WTC11 (cell line): Measurements from ENCODE around the gene BEND6. TPM values are rescaled to one million over a fixed set of nuclear protein-coding genes. Genes with fewer than 3 reads are reported as not detected.

Experiments
- ATAC-seq: fragments of 200-7000 bp; cut with Tn5 transposase; 2 replicates; pipeline ENCODE4 v1.10.0; 2021; ENCODE audit warnings: mild to moderate bottlenecking, moderate library complexity
- CTCF ChIA-PET: fragments of 300-600 bp; sonication (Branson Sonifier 250); formaldehyde crosslinking; loops from one replicate; lab custom pipeline; 2021; ENCODE audit warnings: antibody characterized with exemption; lab: Charles Lee
- POLR2A ChIA-PET: fragments of 350-600 bp; sonication (Branson Sonifier 250); formaldehyde crosslinking; loops from one replicate; lab custom pipeline; 2021; ENCODE audit warnings: antibody characterized with exemption; lab: Charles Lee
- DNase-seq: peaks from one replicate; pipeline ENCODE4 v3.0.0; 2021; ENCODE audit warnings: low spot score
- H3K27ac Mint-ChIP-seq: 2 replicates; pipeline ENCODE4 v1.8.0; 2021; ENCODE audit warnings: mixed read lengths
- H3K27me3 Mint-ChIP-seq: 2 replicates; pipeline ENCODE4 v1.8.0; 2021; ENCODE audit warnings: low read depth, mild to moderate bottlenecking, moderate library complexity, mixed read lengths
- H3K36me3 Mint-ChIP-seq: 2 replicates; pipeline ENCODE4 v1.8.0; 2021; ENCODE audit warnings: mixed read lengths
- H3K4me1 Mint-ChIP-seq: 2 replicates; pipeline ENCODE4 v1.8.0; 2022; ENCODE audit warnings: mixed read lengths
- H3K4me3 Mint-ChIP-seq: 2 replicates; pipeline ENCODE4 v1.8.0; 2021; ENCODE audit warnings: mild to moderate bottlenecking, moderate library complexity, mixed read lengths
- H3K9me3 Mint-ChIP-seq: 2 replicates; pipeline ENCODE4 v1.8.0; 2021; ENCODE audit warnings: mixed read lengths
- CREM ChIP-seq: sonication (generic); formaldehyde crosslinking; IDR thresholded peaks from 2 replicates; pipeline ENCODE4 v1.8.1; 2022; ENCODE audit warnings: mild to moderate bottlenecking, missing genetic modification reagents, moderate library complexity
- EMX1 ChIP-seq: fragments of 250-450 bp; sonication (Bioruptor Pico); IDR thresholded peaks from 2 replicates; pipeline ENCODE4 v1.8.0; 2021; ENCODE audit warnings: mild to moderate bottlenecking
- ETV6 ChIP-seq: sonication (generic); formaldehyde crosslinking; IDR thresholded peaks from 2 replicates; pipeline ENCODE4 v1.8.1; 2022; ENCODE audit warnings: mild to moderate bottlenecking, missing genetic modification reagents
- GABPB1 ChIP-seq: sonication (generic); formaldehyde crosslinking; IDR thresholded peaks from 2 replicates; pipeline ENCODE4 v1.8.1; 2023; ENCODE audit warnings: mild to moderate bottlenecking, missing genetic modification reagents
- JAZF1 ChIP-seq: fragments of 250-450 bp; sonication (Bioruptor Pico); IDR thresholded peaks from 2 replicates; pipeline ENCODE4 v1.9.0; 2021; ENCODE audit warnings: moderate library complexity, mild to moderate bottlenecking, inconsistent platforms
- NFYB ChIP-seq: sonication (generic); formaldehyde crosslinking; conservative IDR thresholded peaks from 2 replicates; pipeline ENCODE4 v1.8.0; 2022; ENCODE audit warnings: low read depth, missing genetic modification reagents
- NR2C2 ChIP-seq: sonication (generic); formaldehyde crosslinking; IDR thresholded peaks from 2 replicates; pipeline ENCODE4 v1.8.0; 2022; ENCODE audit warnings: mild to moderate bottlenecking, missing genetic modification reagents
- PRRX2 ChIP-seq: fragments of 250-450 bp; sonication (Bioruptor Pico); IDR thresholded peaks from 2 replicates; pipeline ENCODE4 v1.8.0; 2021; ENCODE audit warnings: mild to moderate bottlenecking
- RORB ChIP-seq: fragments of 250-450 bp; sonication (Bioruptor Pico); IDR thresholded peaks from 2 replicates; pipeline ENCODE4 v1.9.0; 2021; ENCODE audit warnings: mild to moderate bottlenecking
- SOX15 ChIP-seq: fragments of 250-450 bp; sonication (Bioruptor Pico); IDR thresholded peaks from 2 replicates; pipeline ENCODE4 v1.9.0; 2021; ENCODE audit warnings: mild to moderate bottlenecking
- SP1 ChIP-seq: sonication (generic); formaldehyde crosslinking; conservative IDR thresholded peaks from 2 replicates; pipeline ENCODE4 v1.8.1; 2022; ENCODE audit warnings: missing genetic modification reagents
- ZBTB21 ChIP-seq: sonication (generic); formaldehyde crosslinking; IDR thresholded peaks from 2 replicates; pipeline ENCODE4 v1.8.1; 2023; ENCODE audit warnings: mild to moderate bottlenecking, missing genetic modification reagents, borderline replicate concordance
- ZNF232 ChIP-seq: sonication (generic); formaldehyde crosslinking; IDR thresholded peaks from 2 replicates; pipeline ENCODE4 v1.8.0; 2022; ENCODE audit warnings: mild to moderate bottlenecking, missing genetic modification reagents
- ZNF317 ChIP-seq: sonication (generic); formaldehyde crosslinking; IDR thresholded peaks from 2 replicates; pipeline ENCODE4 v1.8.1; 2023; ENCODE audit warnings: low read depth, mild to moderate bottlenecking, moderate library complexity, missing genetic modification reagents, borderline replicate concordance
- ZNF416 ChIP-seq: fragments of 250-450 bp; sonication (Bioruptor Pico); IDR thresholded peaks from 2 replicates; pipeline ENCODE4 v1.9.0; 2021; ENCODE audit warnings: mild to moderate bottlenecking, inconsistent platforms
- total RNA-seq: library from RNA; stranded (reverse); gene quantifications from 3 replicates; pipeline ENCODE4 v1.2.3, GENCODE V29; 2021
- TF ChIP-seq, protein P1 (sequence below): fragments of 250-450 bp; sonication (Bioruptor Pico); conservative IDR thresholded peaks from 2 replicates; pipeline ENCODE4 v1.9.0; 2021; ENCODE audit warnings: mild to moderate bottlenecking
- TF ChIP-seq, protein P2 (sequence below): sonication (generic); formaldehyde crosslinking; IDR thresholded peaks from 2 replicates; pipeline ENCODE4 v1.8.0; 2022; ENCODE audit warnings: mild to moderate bottlenecking, missing genetic modification reagents
- TF ChIP-seq, protein P3 (sequence below): sonication (generic); formaldehyde crosslinking; IDR thresholded peaks from 2 replicates; pipeline ENCODE4 v1.8.0; 2022; ENCODE audit warnings: mild to moderate bottlenecking, missing genetic modification reagents
- TF ChIP-seq, protein P4 (sequence below): fragments of 250-450 bp; sonication (Bioruptor Pico); IDR thresholded peaks from 2 replicates; pipeline ENCODE4 v1.9.0; 2021; ENCODE audit warnings: mild to moderate bottlenecking
- TF ChIP-seq, protein P5 (sequence below): sonication (generic); formaldehyde crosslinking; IDR thresholded peaks from 2 replicates; pipeline ENCODE4 v1.8.0; 2022; ENCODE audit warnings: mild to moderate bottlenecking, missing genetic modification reagents
- TF ChIP-seq, protein P6 (sequence below): fragments of 250-450 bp; sonication (Bioruptor Pico); IDR thresholded peaks from 2 replicates; pipeline ENCODE4 v1.9.0; 2021; ENCODE audit warnings: mild to moderate bottlenecking

The BEND6 gene
- total RNA-seq, 1 experiment from 2014 or later = 1.5 TPM

DNA sequence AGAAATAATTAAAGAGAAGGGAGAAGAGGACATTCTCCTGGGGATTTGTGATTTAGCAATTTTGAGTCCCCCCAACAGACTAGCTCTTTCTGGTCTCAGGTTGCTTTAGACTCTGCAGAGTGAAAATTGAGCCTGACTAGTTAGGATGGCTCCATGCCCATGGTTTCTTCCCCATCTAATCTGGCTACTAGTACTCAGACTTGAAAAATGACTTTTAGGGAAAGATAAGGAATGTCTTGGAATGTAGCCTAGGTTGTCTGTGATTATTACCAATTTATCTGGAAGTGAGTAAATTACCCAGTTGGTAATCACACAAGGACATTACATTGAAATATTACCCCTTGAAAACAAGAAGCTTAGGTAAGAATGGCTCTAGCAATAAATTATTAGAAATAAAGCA is 4.2 kb downstream of the BEND6 start (continued):
- TF ChIP-seq ZBTB21 (CRISPR knock-in tag) (no peak), PRRX2 (CRISPR knock-in tag) (no peak)

DNA sequence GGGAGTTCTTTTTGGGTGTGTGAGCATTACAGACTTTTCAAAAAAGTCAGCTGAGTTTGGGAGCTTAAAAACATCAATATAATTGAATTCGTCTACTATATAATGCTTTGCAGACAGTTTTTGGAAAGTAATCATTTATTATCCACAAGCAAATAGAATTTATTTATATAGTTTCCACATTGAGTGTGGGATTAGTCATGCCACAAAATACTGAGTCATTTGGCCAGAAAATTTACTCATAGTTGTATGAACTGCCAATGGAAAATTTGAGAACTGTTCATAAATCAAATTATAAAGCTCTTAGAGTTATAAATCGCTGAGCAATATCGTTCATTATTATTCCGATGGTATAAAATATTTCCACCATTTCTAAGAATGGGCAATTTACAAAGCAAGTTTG is 5.0 kb downstream of the BEND6 start:
- Mint-ChIP-seq H3K4me1 (peaks cover 15% of the 10 kb centered on the region), H3K27ac (no peak overlapping the region), H3K27me3 (peaks cover 8% of the 10 kb centered on the region; the same call in 1 of the 2 replicates), H3K4me3 (no peak overlapping the region), H3K36me3 (no peaks in the 10 kb centered on the region), H3K9me3 (no peaks in the 10 kb centered on the region)
- TF ChIP-seq ZNF317 (CRISPR knock-in tag) (no peak), RORB (CRISPR knock-in tag) (no peak), PRRX2 (CRISPR knock-in tag) (no peak), NR2C2 (no peak), SOX15 (CRISPR knock-in tag) (no peak), NFYB (CRISPR knock-in tag) (no peak), JAZF1 (no peak), ZNF416 (CRISPR knock-in tag) (no peak), GABPB1 (no peak), EMX1 (CRISPR knock-in tag) (no peak), SP1 (no peak), CREM (no peak)
- TF ChIP-seq, protein P1, sequence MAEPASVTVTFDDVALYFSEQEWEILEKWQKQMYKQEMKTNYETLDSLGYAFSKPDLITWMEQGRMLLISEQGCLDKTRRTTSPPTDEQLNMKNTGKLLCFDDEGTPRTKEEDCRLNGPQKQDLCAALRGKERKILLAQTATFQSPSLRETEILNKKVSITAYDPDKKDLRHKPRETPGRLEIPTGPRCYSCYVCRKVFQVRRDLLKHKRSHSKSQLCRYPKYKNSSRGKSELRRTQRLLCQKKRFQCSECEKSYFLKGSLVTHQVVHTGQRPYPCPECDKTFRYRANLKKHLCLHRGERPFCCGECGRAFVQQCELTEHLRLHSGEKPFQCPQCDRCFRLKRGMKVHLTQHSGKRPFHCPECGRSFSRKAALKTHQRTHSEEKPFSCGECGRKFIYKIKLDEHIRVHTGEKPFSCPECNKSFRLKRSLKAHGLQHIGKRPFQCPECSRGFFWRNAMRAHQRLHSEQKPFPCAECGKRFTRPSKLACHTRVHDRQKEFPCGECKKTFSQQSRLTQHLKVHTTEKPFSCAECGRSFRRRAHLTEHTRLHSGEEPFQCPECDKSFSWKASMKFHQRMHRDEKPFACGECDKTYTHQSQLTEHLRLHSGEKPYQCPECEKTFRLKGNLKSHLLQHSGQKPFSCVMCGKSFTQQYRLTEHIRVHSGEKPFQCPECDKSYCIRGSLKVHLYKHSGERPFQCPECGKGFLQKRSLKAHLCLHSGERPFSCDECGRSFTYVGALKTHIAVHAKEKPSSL (CRISPR knock-in tag) = no peak
- TF ChIP-seq, protein P2, sequence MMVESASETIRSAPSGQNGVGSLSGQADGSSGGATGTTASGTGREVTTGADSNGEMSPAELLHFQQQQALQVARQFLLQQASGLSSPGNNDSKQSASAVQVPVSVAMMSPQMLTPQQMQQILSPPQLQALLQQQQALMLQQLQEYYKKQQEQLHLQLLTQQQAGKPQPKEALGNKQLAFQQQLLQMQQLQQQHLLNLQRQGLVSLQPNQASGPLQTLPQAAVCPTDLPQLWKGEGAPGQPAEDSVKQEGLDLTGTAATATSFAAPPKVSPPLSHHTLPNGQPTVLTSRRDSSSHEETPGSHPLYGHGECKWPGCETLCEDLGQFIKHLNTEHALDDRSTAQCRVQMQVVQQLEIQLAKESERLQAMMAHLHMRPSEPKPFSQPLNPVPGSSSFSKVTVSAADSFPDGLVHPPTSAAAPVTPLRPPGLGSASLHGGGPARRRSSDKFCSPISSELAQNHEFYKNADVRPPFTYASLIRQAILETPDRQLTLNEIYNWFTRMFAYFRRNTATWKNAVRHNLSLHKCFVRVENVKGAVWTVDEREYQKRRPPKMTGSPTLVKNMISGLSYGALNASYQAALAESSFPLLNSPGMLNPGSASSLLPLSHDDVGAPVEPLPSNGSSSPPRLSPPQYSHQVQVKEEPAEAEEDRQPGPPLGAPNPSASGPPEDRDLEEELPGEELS (CRISPR knock-in tag) = no peak
- TF ChIP-seq, protein P3, sequence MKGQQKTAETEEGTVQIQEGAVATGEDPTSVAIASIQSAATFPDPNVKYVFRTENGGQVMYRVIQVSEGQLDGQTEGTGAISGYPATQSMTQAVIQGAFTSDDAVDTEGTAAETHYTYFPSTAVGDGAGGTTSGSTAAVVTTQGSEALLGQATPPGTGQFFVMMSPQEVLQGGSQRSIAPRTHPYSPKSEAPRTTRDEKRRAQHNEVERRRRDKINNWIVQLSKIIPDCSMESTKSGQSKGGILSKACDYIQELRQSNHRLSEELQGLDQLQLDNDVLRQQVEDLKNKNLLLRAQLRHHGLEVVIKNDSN = no peak
- TF ChIP-seq, protein P4, sequence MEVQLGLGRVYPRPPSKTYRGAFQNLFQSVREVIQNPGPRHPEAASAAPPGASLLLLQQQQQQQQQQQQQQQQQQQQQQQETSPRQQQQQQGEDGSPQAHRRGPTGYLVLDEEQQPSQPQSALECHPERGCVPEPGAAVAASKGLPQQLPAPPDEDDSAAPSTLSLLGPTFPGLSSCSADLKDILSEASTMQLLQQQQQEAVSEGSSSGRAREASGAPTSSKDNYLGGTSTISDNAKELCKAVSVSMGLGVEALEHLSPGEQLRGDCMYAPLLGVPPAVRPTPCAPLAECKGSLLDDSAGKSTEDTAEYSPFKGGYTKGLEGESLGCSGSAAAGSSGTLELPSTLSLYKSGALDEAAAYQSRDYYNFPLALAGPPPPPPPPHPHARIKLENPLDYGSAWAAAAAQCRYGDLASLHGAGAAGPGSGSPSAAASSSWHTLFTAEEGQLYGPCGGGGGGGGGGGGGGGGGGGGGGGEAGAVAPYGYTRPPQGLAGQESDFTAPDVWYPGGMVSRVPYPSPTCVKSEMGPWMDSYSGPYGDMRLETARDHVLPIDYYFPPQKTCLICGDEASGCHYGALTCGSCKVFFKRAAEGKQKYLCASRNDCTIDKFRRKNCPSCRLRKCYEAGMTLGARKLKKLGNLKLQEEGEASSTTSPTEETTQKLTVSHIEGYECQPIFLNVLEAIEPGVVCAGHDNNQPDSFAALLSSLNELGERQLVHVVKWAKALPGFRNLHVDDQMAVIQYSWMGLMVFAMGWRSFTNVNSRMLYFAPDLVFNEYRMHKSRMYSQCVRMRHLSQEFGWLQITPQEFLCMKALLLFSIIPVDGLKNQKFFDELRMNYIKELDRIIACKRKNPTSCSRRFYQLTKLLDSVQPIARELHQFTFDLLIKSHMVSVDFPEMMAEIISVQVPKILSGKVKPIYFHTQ (CRISPR knock-in tag) = no peak
- TF ChIP-seq, protein P5, sequence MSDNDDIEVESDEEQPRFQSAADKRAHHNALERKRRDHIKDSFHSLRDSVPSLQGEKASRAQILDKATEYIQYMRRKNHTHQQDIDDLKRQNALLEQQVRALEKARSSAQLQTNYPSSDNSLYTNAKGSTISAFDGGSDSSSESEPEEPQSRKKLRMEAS (CRISPR knock-in tag) = no peak
- ChIA-PET CTCF (interaction anchor here (0.8 to 1.5 kb wide), 2 partner anchors 35 to 55 kb away, joined by 3 read pairs; no protein-coding TSS in a partner anchor), POLR2A (no interaction called here)
- DNase-seq (no peak), ATAC-seq (no peak)

DNA sequence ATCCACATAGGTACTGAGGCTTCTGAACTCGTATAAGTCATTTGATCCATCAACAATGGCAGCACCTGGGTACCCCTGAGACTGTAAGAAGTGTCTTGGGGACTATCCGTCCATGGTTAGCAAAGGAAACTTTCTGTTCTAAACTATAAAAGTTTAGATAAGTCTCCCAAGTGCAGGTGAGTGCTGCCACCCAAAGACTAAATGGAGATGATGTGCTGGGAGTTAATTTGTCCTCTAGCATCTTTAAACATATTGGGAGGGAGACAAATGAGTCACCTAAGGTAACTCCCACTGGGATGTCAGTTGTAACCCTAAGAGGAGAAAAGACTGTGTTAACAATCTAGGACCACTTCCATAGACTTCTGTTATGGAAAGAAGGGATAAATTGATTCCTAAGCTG is 6.2 kb downstream of the BEND6 start:
- TF ChIP-seq, protein P6, sequence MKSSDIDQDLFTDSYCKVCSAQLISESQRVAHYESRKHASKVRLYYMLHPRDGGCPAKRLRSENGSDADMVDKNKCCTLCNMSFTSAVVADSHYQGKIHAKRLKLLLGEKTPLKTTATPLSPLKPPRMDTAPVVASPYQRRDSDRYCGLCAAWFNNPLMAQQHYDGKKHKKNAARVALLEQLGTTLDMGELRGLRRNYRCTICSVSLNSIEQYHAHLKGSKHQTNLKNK (CRISPR knock-in tag) = no peak
- TF ChIP-seq ZNF232 (no peak), ETV6 (CRISPR knock-in tag) (no peak), ZBTB21 (CRISPR knock-in tag) (no peak)
- TF ChIP-seq, all 79 proteins: peak for 0
- CTCF ChIA-PET = interaction anchor here (1.5 to 2.2 kb wide), 3 partner anchors 34 to 58 kb away, joined by 3 to 6 read pairs (median 6); no protein-coding TSS in a partner anchor

More for the DNA sequence above, 6.2 kb downstream of the BEND6 start:
- no peak overlapping the region for H3K27ac Mint-ChIP-seq
- H3K4me3 Mint-ChIP-seq = no peak overlapping the region
- H3K4me1 Mint-ChIP-seq = peaks cover 12% of the 10 kb centered on the region
- POLR2A ChIA-PET = no interaction called here
- H3K9me3 Mint-ChIP-seq = no peaks in the 10 kb centered on the region
- H3K36me3 Mint-ChIP-seq = no peaks in the 10 kb centered on the region
- no peak for ATAC-seq
- DNase-seq = no peak
- 0 out of 2 replicates have a peak, but pooled peaks cover 3% of the 10 kb centered on the region for H3K27me3 Mint-ChIP-seq
